PC-9 (cell line): Measurements from ENCODE around the gene ATP23.

Experiments used
- CTCF ChIP-seq: fragments of 200-600 bp; sonication (generic); conservative IDR thresholded peaks from 2 replicates; pipeline ENCODE4 v1.6.1; 2017; ENCODE audit warnings: mixed run types, antibody characterized with exemption, mild to moderate bottlenecking, moderate library complexity
- EZH2 ChIP-seq: fragments of 200-600 bp; sonication (generic); IDR thresholded peaks from 2 replicates; pipeline ENCODE4 v1.8.0; 2017; ENCODE audit warnings: antibody characterized with exemption, low read depth

DNA sequence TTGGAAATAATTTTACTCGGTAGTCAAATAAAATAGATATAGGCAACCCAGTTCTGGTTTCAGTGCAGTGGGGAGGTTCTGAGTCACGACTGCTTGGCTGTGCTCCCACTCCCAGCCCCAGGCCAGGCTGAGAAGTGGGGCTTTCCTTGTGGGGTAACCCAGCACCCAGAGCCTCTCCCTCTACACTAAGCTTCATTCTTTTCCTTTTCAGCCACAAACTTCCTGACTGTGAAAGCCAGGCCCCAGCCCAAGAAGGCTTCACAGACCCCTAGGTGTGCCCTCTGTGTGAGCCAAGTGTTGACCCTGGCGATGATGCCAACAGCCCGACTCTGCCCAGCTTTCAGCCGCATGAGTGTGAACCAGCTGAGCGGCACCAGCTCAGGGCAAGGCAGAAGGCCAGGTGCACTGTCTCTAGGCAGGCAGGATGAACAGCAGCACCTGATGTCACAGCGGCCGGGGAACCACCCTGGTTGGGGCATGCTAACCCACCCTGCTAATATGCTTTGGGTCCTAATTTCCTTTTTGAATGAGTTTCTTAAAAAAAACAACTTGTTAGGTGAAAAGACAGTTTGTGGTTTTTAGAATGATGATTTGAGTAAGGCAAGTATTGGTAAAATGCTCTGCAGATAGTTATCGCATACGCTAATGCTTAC, 42.2 kb upstream of the ATP23 start:
- no peak for TF ChIP-seq CTCF
- TF ChIP-seq EZH2: no peak
